HUES48 (cell line): ENCODE results near the gene ATXN7L1.
A peak's percentile ranks its signal among the peaks of the same experiment; 100 is the strongest.

Experiments
- H3K27ac ChIP-seq: one replicate; pipeline ENCODE4 v1.7.0; 2013; ENCODE audit warnings: low read depth, low read length, inconsistent platforms
- H3K27me3 ChIP-seq: 2 replicates; pipeline ENCODE4 v1.6.1; 2013; ENCODE audit warnings: mild to moderate bottlenecking, low read length; ENCODE audit not compliant: control insufficient read depth, insufficient read depth
- H3K36me3 ChIP-seq: 2 replicates; pipeline ENCODE4 v1.6.1; 2013; ENCODE audit warnings: low read length; ENCODE audit not compliant: control insufficient read depth, insufficient read depth
- H3K4me1 ChIP-seq: 2 replicates; pipeline ENCODE4 v1.6.1; 2013; ENCODE audit warnings: mild to moderate bottlenecking, low read length; ENCODE audit not compliant: control insufficient read depth, insufficient read depth
- H3K4me3 ChIP-seq: 2 replicates; pipeline ENCODE4 v1.5.1; 2013; ENCODE audit warnings: mild to moderate bottlenecking, low read depth, low read length
- H3K9ac ChIP-seq: 2 replicates; pipeline ENCODE4 v1.6.1; 2013; ENCODE audit warnings: mild to moderate bottlenecking, low read depth, low read length, moderate library complexity
- H3K9me3 ChIP-seq: 2 replicates; pipeline ENCODE4 v1.6.1; 2013; ENCODE audit warnings: low read length; ENCODE audit not compliant: control insufficient read depth, insufficient read depth

Gene ATXN7L1

DNA sequence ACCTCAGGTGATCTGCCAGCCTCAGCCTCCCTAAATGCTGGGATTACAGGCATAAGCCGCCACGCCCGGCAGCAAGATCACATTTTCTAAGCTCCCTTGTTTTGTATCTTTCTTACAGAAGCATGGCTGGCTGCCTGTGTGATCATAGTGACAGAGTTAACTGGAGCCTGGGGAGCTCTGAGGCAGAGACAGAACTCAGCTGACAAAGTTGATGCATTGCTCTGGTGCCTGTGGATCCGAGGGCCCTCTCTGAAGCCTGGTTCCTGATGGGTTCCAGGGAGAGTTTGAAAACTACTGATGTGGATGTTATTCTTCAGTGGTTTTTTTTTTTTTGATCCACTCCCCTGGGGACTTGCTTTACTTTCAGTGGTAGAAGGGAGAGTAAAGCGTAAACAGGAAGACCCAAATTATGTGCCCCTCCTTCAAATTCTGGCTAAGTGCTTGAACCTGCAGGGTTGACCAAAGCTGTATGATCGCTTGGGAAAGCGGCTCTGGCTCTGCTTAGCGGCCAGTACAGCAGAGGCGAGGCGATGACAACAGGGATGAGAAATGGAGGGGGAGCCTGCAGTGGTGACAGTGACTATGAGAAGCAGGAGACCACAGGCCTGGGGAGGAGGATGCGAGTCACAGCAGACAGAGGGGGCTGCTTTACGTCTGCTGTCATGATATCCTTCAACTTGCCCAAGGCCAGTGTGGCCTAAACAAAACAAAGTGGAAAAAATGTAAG, 288.3 kb downstream of the ATXN7L1 start:
- H3K4me3 ChIP-seq: no peak overlapping the region
- no peaks in the 10 kb centered on the region for H3K36me3 ChIP-seq
- H3K4me1 ChIP-seq: no peaks in the 10 kb centered on the region
- H3K27me3 ChIP-seq: no peaks in the 10 kb centered on the region
- no peak overlapping the region for H3K9ac ChIP-seq
- H3K27ac ChIP-seq: no peak overlapping the region
- 0 out of 2 replicates have a peak, but pooled peaks cover 3% of the 10 kb centered on the region for H3K9me3 ChIP-seq

DNA sequence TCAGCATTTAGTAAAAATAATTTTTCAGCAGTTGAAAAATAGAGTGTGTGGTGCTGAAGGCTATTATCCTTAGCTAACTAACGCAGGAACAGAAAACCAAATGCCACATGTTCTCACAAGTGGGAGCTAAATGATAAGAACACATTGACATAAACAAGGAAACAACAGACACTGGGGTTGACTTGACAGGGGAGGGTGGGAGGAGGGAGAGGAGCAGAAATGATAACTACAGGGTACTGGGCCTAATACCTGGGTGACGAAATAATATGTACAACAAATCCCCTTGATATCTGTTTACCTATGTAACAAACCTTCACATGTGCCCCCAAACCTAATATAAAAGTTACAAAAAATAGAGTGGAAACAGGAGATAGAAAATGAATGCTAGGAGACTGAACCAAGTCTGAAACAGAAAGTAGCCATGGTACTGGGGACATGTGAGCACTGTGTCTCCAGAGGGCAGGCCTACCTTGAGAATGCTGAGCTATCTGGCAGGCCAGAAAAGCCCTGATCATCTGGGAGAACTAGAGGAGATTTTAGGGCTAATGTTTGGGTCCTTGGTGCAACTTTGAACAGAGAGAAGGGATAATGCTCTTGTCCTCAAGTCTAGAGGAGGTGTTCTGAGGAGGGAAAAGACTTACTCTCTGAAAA, 290.4 kb downstream of the ATXN7L1 start:
- H3K4me3 ChIP-seq: no peak overlapping the region
- no peak overlapping the region for H3K9ac ChIP-seq
- 0 out of 2 replicates have a peak, but pooled peaks cover 3% of the 10 kb centered on the region for H3K9me3 ChIP-seq
- H3K36me3 ChIP-seq: no peaks in the 10 kb centered on the region
- no peak overlapping the region for H3K27ac ChIP-seq
- no peaks in the 10 kb centered on the region for H3K27me3 ChIP-seq
- H3K4me1 ChIP-seq: no peaks in the 10 kb centered on the region

GRCh38 chr7:105584165-105584564, 292.2 kb downstream of the ATXN7L1 start:
- Histone ChIP-seq H3K4me3 (no peak overlapping the region), H3K4me1 (peaks cover 3% of the 10 kb centered on the region; the same call in 1 of the 2 replicates), H3K36me3 (no peaks in the 10 kb centered on the region), H3K27ac (no peak overlapping the region), H3K27me3 (no peaks in the 10 kb centered on the region), H3K9me3 (0 out of 2 replicates have a peak, but pooled peaks cover 3% of the 10 kb centered on the region), H3K9ac (no peak overlapping the region)

- Histone ChIP-seq H3K4me3 (no peak overlapping the region), H3K4me1 (peaks cover 3% of the 10 kb centered on the region; the same call in 1 of the 2 replicates), H3K27me3 (no peaks in the 10 kb centered on the region), H3K36me3 (no peaks in the 10 kb centered on the region), H3K9ac (no peak overlapping the region), H3K27ac (no peak overlapping the region), H3K9me3 (0 out of 2 replicates have a peak, but pooled peaks cover 3% of the 10 kb centered on the region)
Observed at GRCh38 chr7:105583061-105583460, 293.3 kb downstream of the ATXN7L1 start.

DNA sequence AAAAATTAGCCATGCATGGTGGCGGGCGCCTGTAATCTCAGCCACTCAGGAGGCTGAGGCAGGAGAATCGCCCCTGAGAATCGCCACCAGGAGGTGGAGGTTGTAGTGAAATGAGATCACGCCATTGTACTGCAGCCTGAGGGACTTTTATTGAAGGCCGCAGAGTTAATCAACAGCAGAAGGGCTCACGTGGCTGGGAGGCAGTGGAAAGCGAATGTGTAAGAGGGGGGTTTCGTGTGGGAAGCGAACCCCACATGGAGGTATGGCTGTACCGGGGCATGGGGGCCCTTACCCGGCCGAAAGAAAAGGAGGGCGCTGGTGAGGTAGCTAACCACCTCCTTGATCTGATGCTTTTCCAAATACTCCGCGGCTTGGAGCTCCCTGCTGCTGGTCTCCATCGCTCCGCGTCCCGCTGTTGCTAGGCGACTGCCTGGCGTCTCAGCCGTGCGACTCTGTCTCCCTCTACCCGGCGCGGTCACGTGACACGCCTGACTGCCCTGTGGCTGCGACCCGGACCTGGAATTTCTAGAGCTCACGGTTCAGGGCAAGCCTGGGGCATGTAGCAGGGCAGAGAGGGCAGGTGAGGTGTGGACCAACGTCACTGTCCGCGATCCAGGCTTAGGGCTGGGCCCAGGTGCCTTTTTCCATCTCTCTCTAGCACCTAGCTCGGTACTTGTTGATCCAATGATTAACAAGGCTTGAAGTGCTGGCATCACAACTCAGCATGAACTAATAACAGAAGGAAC, 295.2 kb downstream of the ATXN7L1 start, which contains the start of gene EFCAB10:
Gene EFCAB10, minus strand, starts transcription at position 428 of the 746 bp plus-strand sequence. Its CDS starts 30 bp downstream, at position 398.
- H3K4me1 ChIP-seq: peaks cover 3% of the 10 kb centered on the region; the same call in 1 of the 2 replicates
- peak within 1 kb of the TSS; percentile 48; the same call in 1 of the 2 replicates for H3K9ac ChIP-seq
- 0 out of 2 replicates have a peak, but pooled peaks cover 3% of the 10 kb centered on the region for H3K9me3 ChIP-seq
- H3K27ac ChIP-seq: peak within 1 kb of the TSS; percentile 77
- no peaks in the 10 kb centered on the region for H3K36me3 ChIP-seq
- no peaks in the 10 kb centered on the region for H3K27me3 ChIP-seq
- peak within 1 kb of the TSS; percentile 66 for H3K4me3 ChIP-seq

DNA sequence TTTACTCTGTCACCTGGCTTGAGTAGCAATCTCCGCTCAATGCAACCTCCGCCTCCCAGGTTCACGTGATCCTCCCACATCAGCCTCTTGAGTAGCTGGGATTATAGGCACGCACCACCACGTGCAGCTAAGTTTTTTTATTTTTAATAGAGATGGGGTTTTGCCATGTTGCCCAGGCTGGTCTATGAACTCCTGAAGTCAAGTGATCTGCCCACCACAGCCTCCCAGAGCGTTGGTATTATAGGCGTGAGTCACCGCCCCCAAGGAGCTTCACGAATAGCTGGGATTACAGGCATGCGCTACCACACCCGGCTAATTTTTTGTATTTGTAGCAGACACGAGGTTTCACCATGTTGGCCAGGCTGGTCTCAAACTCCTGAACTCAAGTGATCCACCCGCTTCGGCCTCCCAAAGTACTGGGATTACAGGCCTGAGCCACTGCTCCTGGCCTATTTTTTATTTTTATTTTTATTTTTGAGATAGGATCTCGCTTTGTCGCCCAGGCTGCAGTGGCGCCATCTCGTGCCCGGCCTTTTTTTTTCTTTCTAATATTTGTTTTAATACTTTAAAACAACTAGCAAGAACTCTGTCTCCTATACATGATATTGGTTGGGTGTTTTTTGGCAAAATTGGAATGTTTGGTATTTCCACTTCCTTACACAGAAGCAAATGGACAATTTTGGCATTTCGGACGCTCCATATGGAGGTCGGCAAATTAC, 296.2 kb downstream of the ATXN7L1 start:
- Histone ChIP-seq H3K36me3 (no peaks in the 10 kb centered on the region), H3K27me3 (no peaks in the 10 kb centered on the region), H3K9ac (no peak overlapping the region), H3K4me3 (no peak overlapping the region), H3K9me3 (0 out of 2 replicates have a peak, but pooled peaks cover 3% of the 10 kb centered on the region), H3K27ac (no peak overlapping the region), H3K4me1 (peaks cover 3% of the 10 kb centered on the region; the same call in 1 of the 2 replicates)

DNA sequence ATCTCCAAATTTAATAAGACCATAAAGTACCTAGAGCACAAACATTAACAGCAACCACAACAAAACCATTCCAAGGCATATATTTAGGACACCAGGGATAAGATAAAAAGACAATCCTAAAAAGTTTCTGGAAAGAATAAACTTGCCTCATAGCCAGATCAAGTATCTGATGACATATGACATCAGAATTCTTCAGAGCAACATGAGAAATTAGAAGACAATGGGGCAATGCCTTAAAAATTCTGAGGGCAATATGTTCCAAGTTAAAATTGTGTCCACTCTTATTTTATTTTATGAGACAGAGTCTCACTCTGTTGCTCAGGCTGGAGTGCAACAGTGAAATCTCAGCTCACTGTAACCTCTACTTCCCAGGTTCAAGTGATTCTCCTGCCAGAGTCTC, 297.9 kb downstream of the ATXN7L1 start:
- Histone ChIP-seq H3K27ac (no peak overlapping the region), H3K36me3 (no peaks in the 10 kb centered on the region), H3K4me3 (no peak overlapping the region), H3K9me3 (no peaks in the 10 kb centered on the region), H3K4me1 (peaks cover 3% of the 10 kb centered on the region; the same call in 1 of the 2 replicates), H3K9ac (no peak overlapping the region), H3K27me3 (no peaks in the 10 kb centered on the region)

DNA sequence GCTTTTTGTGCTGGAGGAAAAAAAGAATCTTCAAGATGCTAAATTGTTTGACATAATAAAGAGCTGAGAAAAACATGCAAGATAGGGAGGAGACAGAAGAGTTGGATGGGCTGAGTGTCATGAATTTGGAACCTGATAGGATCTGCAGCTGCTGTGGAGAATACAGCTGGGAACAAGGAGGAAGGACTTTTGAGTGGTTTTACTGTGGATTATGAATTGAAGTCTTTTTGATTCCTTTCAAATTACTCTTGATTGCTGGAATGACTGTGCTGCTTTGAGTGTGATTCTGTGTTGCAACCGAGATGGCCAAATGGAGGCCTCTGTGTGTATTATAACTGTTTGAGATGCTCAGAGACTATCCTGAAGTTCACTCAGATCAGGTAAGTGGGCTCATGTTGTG, 299.1 kb downstream of the ATXN7L1 start:
- Histone ChIP-seq H3K9me3 (no peaks in the 10 kb centered on the region), H3K27ac (no peak overlapping the region), H3K4me1 (peaks cover 3% of the 10 kb centered on the region; the same call in 1 of the 2 replicates), H3K36me3 (no peaks in the 10 kb centered on the region), H3K9ac (no peak overlapping the region), H3K27me3 (no peaks in the 10 kb centered on the region), H3K4me3 (no peak overlapping the region)

GRCh38 chr7:105571891-105572290, 304.5 kb downstream of the ATXN7L1 start:
- Histone ChIP-seq H3K9ac (no peak overlapping the region), H3K36me3 (peaks cover 23% of the 10 kb centered on the region), H3K4me1 (no peaks in the 10 kb centered on the region), H3K4me3 (no peak overlapping the region), H3K27me3 (no peaks in the 10 kb centered on the region), H3K27ac (no peak overlapping the region), H3K9me3 (no peaks in the 10 kb centered on the region)

- no peaks in the 10 kb centered on the region for H3K4me1 ChIP-seq
- H3K27ac ChIP-seq: no peak overlapping the region
- H3K27me3 ChIP-seq: no peaks in the 10 kb centered on the region
- H3K36me3 ChIP-seq: peaks cover 60% of the 10 kb centered on the region
- no peak overlapping the region for H3K4me3 ChIP-seq
- no peak overlapping the region for H3K9ac ChIP-seq
- no peaks in the 10 kb centered on the region for H3K9me3 ChIP-seq
Observed at GRCh38 chr7:105567821-105568220, 308.6 kb downstream of the ATXN7L1 start.
